GM19452 (cell line): ENCODE measurements around the gene TCF12.
"Not testable (repeated sequence)": the region's sequence is repeated elsewhere in the genome, so short reads cannot be mapped to it uniquely, and the experiment has no call there.

Experiments used
- ATAC-seq: cut with Tn5 transposase; IDR thresholded peaks from one replicate; pipeline ENCODE4 v1.9.1; 2021; ENCODE audit not compliant: unreplicated experiment

Gene TCF12

GRCh38 chr15:57086857-57087427, 168.5 kb downstream of the TCF12 start:
- ATAC-seq = no peak

GRCh38 chr15:57089815-57090495, 171.5 kb downstream of the TCF12 start:
- no peak for ATAC-seq

- ATAC-seq = no peak
Observed at GRCh38 chr15:57090496-57090859, 172.0 kb downstream of the TCF12 start.

- ATAC-seq = no peak
Observed at GRCh38 chr15:57091636-57092035, 173.2 kb downstream of the TCF12 start.

GRCh38 chr15:57092252-57092651, 173.8 kb downstream of the TCF12 start:
- ATAC-seq = no peak

- ATAC-seq = no peak
Observed at GRCh38 chr15:57094321-57095257, 176.1 kb downstream of the TCF12 start.

- ATAC-seq = no peak
Observed at GRCh38 chr15:57095896-57096295, 177.5 kb downstream of the TCF12 start.

- ATAC-seq = no peak
Observed at GRCh38 chr15:57097246-57097645, 178.8 kb downstream of the TCF12 start.

- not testable (repeated sequence) for ATAC-seq
Observed at GRCh38 chr15:57097919-57098543, 179.6 kb downstream of the TCF12 start.

GRCh38 chr15:57098896-57099295, 180.5 kb downstream of the TCF12 start:
- no peak for ATAC-seq

GRCh38 chr15:57100136-57100539, 181.7 kb downstream of the TCF12 start:
- ATAC-seq = peak; percentile 48

- no peak for ATAC-seq
Observed at GRCh38 chr15:57102858-57103257, 184.4 kb downstream of the TCF12 start.

- no peak for ATAC-seq
Observed at GRCh38 chr15:57108296-57108695, 189.9 kb downstream of the TCF12 start.

GRCh38 chr15:57109005-57109404, 190.6 kb downstream of the TCF12 start:
- ATAC-seq = no peak

- ATAC-seq = no peak
Observed at GRCh38 chr15:57111002-57111401, 192.6 kb downstream of the TCF12 start.

GRCh38 chr15:57112178-57112577, 193.7 kb downstream of the TCF12 start:
- ATAC-seq = no peak

GRCh38 chr15:57114070-57114469, 195.6 kb downstream of the TCF12 start:
- no peak for ATAC-seq

GRCh38 chr15:57118013-57118799, 199.8 kb downstream of the TCF12 start:
- no peak for ATAC-seq

- no peak for ATAC-seq
Observed at GRCh38 chr15:57122080-57122840, 203.8 kb downstream of the TCF12 start.

- no peak for ATAC-seq
Observed at GRCh38 chr15:57124036-57124435, 205.6 kb downstream of the TCF12 start.
